Erythroblast (primary cell): Measurements from ENCODE around the gene SLC16A3.

Source experiments
- GATA1 ChIP-seq: IDR thresholded peaks from 2 replicates; pipeline ENCODE4 v1.6.1; 2011; ENCODE audit warnings: low read depth, mild to moderate bottlenecking, control low read depth, low read length, moderate library complexity
- POLR2A ChIP-seq: IDR thresholded peaks from 2 replicates; pipeline ENCODE4 v1.6.1; 2011; ENCODE audit warnings: mild to moderate bottlenecking, low read length

- TF ChIP-seq POLR2A (no peak), GATA1 (no peak)
These were observed 56.3 kb downstream of the SLC16A3 start for GRCh38 chr17:82285141-82285540.
